HL-60 (cell line): ENCODE results near the gene FIGNL2.

Source experiments
- CTCF ChIP-seq: IDR thresholded peaks from one replicate; pipeline ENCODE4 v1.5.1; 2011; ENCODE audit warnings: low read length, control low read depth, inconsistent platforms; ENCODE audit not compliant: insufficient read depth
- REST ChIP-seq: IDR thresholded peaks from 2 replicates; pipeline ENCODE4 v1.6.1; 2012; ENCODE audit warnings: low read depth; ENCODE audit not compliant: insufficient replicate concordance

- no peak for TF ChIP-seq CTCF
- TF ChIP-seq REST = no peak
These were observed 68.6 kb downstream of the FIGNL2 start for GRCh38 chr12:51779876-51780275.
